Ovary (tissue), 3 donors: ENCODE measurements around the gene TAOK1.

Experiments
- POLR2A ChIP-seq: fragments of 450-650 bp; IDR thresholded peaks from one replicate; pipeline ENCODE4 v1.6.1; 2017; ENCODE audit warnings: antibody characterized with exemption, mild to moderate bottlenecking, moderate library complexity
- TF ChIP-seq, protein P1 (sequence below), 3 donors: fragments of 450-650 bp in 2 of 3; fragments of 200-600 bp in 1 of 3; IDR thresholded peaks; one replicate each; pipeline versions ENCODE4 v1.5.1 to v1.8.0; 2016 to 2022; ENCODE audit warnings: antibody characterized with exemption in 3 of 3, mild to moderate bottlenecking in 1 of 3
- donor health status: DM: no; HTN: no; CAD: no.

DNA sequence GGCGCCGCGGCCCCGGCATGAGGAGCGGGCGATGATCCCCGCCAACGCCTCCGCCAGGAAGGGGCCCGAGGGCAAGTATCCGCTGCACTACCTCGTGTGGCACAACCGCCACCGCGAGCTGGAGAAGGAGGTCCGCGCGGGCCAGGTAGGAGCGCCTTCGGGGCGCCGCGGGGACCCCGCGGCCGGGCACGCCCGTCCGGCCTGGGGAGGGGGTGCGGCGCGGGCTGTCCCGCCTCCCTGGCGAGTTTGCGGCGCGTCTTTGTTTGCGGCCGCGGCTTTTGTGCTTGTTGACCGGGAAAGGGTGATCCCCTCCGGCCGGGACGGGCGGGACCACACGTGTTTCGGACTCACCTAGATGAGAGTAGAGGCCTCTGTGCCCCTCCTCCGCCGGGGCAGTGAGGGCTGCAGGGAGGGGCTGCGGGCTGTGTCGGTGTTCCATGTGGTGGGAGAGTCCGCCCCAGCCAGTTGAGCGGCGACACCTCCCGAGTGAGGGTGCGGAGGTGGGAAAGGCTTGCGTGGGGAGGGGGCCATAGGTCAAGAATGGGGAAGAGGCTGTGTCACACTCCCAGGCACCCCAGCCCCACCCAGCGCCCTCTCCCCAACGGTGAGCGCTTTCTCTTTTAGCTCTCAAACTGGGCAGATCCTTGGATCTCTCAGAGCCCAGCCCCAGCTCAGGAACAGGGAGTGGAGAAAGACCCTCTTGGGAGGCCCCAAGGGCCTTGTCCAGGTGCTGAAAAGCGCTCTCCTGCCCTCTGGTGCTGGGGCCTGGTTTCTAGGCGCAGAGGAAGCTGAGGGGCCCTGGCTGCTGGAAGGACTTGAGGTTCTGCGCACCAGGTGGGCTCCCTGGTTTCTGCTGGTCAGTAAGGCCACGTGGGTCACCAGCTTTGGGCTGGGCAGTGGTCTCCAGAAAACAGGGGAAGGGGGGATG lies 203.7 kb downstream of the TAOK1 start:
- TF ChIP-seq, protein P1, sequence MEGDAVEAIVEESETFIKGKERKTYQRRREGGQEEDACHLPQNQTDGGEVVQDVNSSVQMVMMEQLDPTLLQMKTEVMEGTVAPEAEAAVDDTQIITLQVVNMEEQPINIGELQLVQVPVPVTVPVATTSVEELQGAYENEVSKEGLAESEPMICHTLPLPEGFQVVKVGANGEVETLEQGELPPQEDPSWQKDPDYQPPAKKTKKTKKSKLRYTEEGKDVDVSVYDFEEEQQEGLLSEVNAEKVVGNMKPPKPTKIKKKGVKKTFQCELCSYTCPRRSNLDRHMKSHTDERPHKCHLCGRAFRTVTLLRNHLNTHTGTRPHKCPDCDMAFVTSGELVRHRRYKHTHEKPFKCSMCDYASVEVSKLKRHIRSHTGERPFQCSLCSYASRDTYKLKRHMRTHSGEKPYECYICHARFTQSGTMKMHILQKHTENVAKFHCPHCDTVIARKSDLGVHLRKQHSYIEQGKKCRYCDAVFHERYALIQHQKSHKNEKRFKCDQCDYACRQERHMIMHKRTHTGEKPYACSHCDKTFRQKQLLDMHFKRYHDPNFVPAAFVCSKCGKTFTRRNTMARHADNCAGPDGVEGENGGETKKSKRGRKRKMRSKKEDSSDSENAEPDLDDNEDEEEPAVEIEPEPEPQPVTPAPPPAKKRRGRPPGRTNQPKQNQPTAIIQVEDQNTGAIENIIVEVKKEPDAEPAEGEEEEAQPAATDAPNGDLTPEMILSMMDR (IDR thresholded peaks at IDR 0.05) = no peak
- no peak for TF ChIP-seq POLR2A
